HepG2 (cell line): ENCODE data around the gene CLPTM1. TPM values are rescaled to one million over a fixed set of nuclear protein-coding genes. Genes with fewer than 3 reads are reported as not detected.

Experiments
- ATAC-seq: fragments of 200-7000 bp; cut with Tn5 transposase; 3 replicates; pipeline ENCODE4 v1.9.1; 2020; ENCODE audit warnings: mild to moderate bottlenecking, moderate library complexity
- BruUV-seq: library from RNA; stranded (reverse); fragments of 400-500 nt; replicated peaks from 2 replicates; lab custom pipeline; 2021; lab: Mats Ljungman, UMichigan
- CTCF ChIA-PET: fragments of 300-600 bp; formaldehyde crosslinking; extraction: SDS; loops from one replicate; lab custom pipeline; 2021; ENCODE audit warnings: low total read pairs, inconsistent platforms, low intra/inter-chr PET ratio; lab: Yijun Ruan, JAX
- POLR2A ChIA-PET: fragments of 350-600 bp; sonication (Branson Sonifier 250); formaldehyde crosslinking; loops from one replicate; lab custom pipeline; 2020; ENCODE audit warnings: antibody characterized with exemption, inconsistent platforms; lab: Yijun Ruan, JAX
- DNase-seq: peaks from one replicate; pipeline ENCODE4 v3.0.0-alpha.2; 2015; ENCODE audit warnings: low spot score
- FAIRE-seq: peaks from 3 replicates; lab custom pipeline; 2011; peaks lifted over from hg19 to GRCh38; lab: Jason Lieb, UNC
- H2AFZ ChIP-seq: one replicate; pipeline ENCODE4 v1.6.1; 2011; ENCODE audit warnings: low read length, inconsistent platforms
- H3K27ac ChIP-seq: fragments of 300-600 bp; 3 replicates; pipeline ENCODE4 v1.8.0; 2011; ENCODE audit warnings: mixed run types, mild to moderate bottlenecking, mixed read lengths, low read length, inconsistent platforms; ENCODE audit not compliant: insufficient read depth; ENCODE audit errors: extremely low read length
- H3K27me3 ChIP-seq, 2 experiments: fragments of 200-600 bp in 1 of 2; 2 replicates in 1 of 2; 3 replicates in 1 of 2; pipeline versions ENCODE4 v1.6.0 to v1.8.0; 2011; ENCODE audit warnings: low read length in 2 of 2, mild to moderate bottlenecking in 2 of 2, moderate library complexity in 2 of 2, inconsistent platforms in 1 of 2; ENCODE audit not compliant: insufficient read depth in 2 of 2, control insufficient read depth in 1 of 2
- H3K36me3 ChIP-seq, 2 experiments: fragments of 200-600 bp in 1 of 2; replicated peaks in 1 of 2; 2 replicates in 1 of 2; 3 replicates in 1 of 2; pipeline versions ENCODE4 v1.5.1 to v1.8.0; 2011; ENCODE audit warnings: low read length in 2 of 2, inconsistent platforms in 1 of 2; ENCODE audit not compliant: insufficient read depth in 2 of 2, control insufficient read depth in 1 of 2
- H3K4me1 ChIP-seq: 2 replicates; pipeline ENCODE4 v1.5.1; 2012; ENCODE audit warnings: low read length, inconsistent platforms; ENCODE audit not compliant: insufficient read depth
- H3K4me2 ChIP-seq: 2 replicates; pipeline ENCODE4 v1.6.0; 2011; ENCODE audit warnings: low read depth, low read length, inconsistent platforms
- H3K4me3 ChIP-seq, 3 experiments: fragments of 200-600 bp in 1 of 3; sonication (generic), shearing (Covaris generic) in 1 of 3; replicated peaks in 1 of 3; 2 replicates each; pipeline ENCODE4 v1.5.1; 2011 to 2016; ENCODE audit warnings: low read length in 3 of 3, inconsistent platforms in 2 of 3, low read depth in 2 of 3, mild to moderate bottlenecking in 2 of 3, control low read depth in 1 of 3, mixed read lengths in 1 of 3; ENCODE audit not compliant: insufficient read depth in 1 of 3
- H3K79me2 ChIP-seq: one replicate; pipeline ENCODE4 v1.6.1; 2011; ENCODE audit warnings: low read length, inconsistent platforms; ENCODE audit not compliant: insufficient read depth
- H3K9ac ChIP-seq: 2 replicates; pipeline ENCODE4 v1.6.0; 2011; ENCODE audit warnings: mild to moderate bottlenecking, low read depth, low read length, inconsistent platforms; ENCODE audit not compliant: insufficient read depth
- H3K9me3 ChIP-seq: 2 replicates; pipeline ENCODE4 v1.5.1; 2012; ENCODE audit warnings: mild to moderate bottlenecking, low read length
- H4K20me1 ChIP-seq: 2 replicates; pipeline ENCODE4 v1.6.0; 2011; ENCODE audit warnings: inconsistent platforms, mild to moderate bottlenecking, low read length, moderate library complexity; ENCODE audit not compliant: insufficient read depth
- ESRRA ChIP-seq: sonication (generic); formaldehyde crosslinking; IDR thresholded peaks from 2 replicates; pipeline ENCODE4 v1.5.1; 2020; ENCODE audit warnings: mild to moderate bottlenecking, low read depth, missing genetic modification reagents
- HNF4G ChIP-seq, 2 experiments: sonication (generic) in 1 of 2; formaldehyde crosslinking in 1 of 2; IDR thresholded peaks; 2 replicates each; pipeline versions ENCODE4 v1.4.0 to v1.6.1; 2011 to 2020; ENCODE audit warnings: borderline replicate concordance in 2 of 2, low read depth in 2 of 2, mild to moderate bottlenecking in 2 of 2, low read length in 1 of 2, missing genetic modification reagents in 1 of 2, moderate library complexity in 1 of 2
- MAZ ChIP-seq, 2 experiments: sonication (generic) in 1 of 2; formaldehyde crosslinking in 1 of 2; IDR thresholded peaks; 2 replicates each; pipeline versions ENCODE4 v1.5.0 to v1.6.1; 2012 to 2020; ENCODE audit warnings: low read depth in 2 of 2, mild to moderate bottlenecking in 2 of 2, borderline replicate concordance in 1 of 2, improper control_type of control experiment in 1 of 2, low read length in 1 of 2, missing genetic modification reagents in 1 of 2, moderate library complexity in 1 of 2
- SIX4 ChIP-seq: sonication (generic); formaldehyde crosslinking; IDR thresholded peaks from 2 replicates; pipeline ENCODE4 v1.4.0; 2020; ENCODE audit warnings: missing genetic modification reagents
- ZBTB8A ChIP-seq: sonication (generic); formaldehyde crosslinking; IDR thresholded peaks from 2 replicates; pipeline ENCODE4 v1.4.0; 2020; ENCODE audit warnings: mild to moderate bottlenecking, low read depth, missing genetic modification reagents, borderline replicate concordance
- ZNF101 ChIP-seq: sonication (generic); formaldehyde crosslinking; IDR thresholded peaks from 2 replicates; pipeline ENCODE4 v1.4.0; 2020; ENCODE audit warnings: mild to moderate bottlenecking, low read depth, missing genetic modification reagents, borderline replicate concordance
- ZNF7 ChIP-seq: IDR thresholded peaks from 2 replicates; pipeline ENCODE4 v1.6.1; 2016; ENCODE audit warnings: missing biosample characterization, missing genetic modification reagents
- ZNF737 ChIP-seq: sonication (generic); formaldehyde crosslinking; IDR thresholded peaks from 2 replicates; pipeline ENCODE4 v1.5.0; 2020; ENCODE audit warnings: missing genetic modification reagents, mild to moderate bottlenecking, borderline replicate concordance
- WGBS: methylation state at CpG from one replicate; pipeline ENCODE4 v1.1.6; 2017; ENCODE audit warnings: low lambda C conversion rate; 5-methylcytosine and 5-hydroxymethylcytosine counted together
- in situ Hi-C: cut with HindIII; loops from 2 replicates; pipeline ENCODE4 v1.10.0; 2017; ENCODE audit warnings: low pct_unique_long_range_greater_than_20kb; ENCODE audit not compliant: extremely low pct_ligation_motif_present
- intact Hi-C: fragments of 100-400 bp; cut with micrococcal nuclease; formaldehyde crosslinking; loops from one replicate; pipeline ENCODE4 v1.10.0; 2022; ENCODE audit not compliant: unreplicated experiment
- polyA plus RNA-seq, 8 experiments: library from polyadenylated mRNA; depleted of rRNA in 3 of 8; stranded (reverse) in 7 of 8; unstranded in 1 of 8; fragments of >200 nt; fragmentation: Illumina TruSeq in 4 of 8; extraction: Trizol in 4 of 8; gene quantifications; 2 replicates each; pipeline versions ENCODE4 v1.2.1 to v1.2.3, GENCODE V29; 2011 to 2016; ENCODE audit warnings: low read depth in 4 of 8, missing spikeins in 1 of 8, mixed read lengths in 1 of 8; ENCODE audit not compliant: insufficient read depth in 1 of 8
- total RNA-seq, 5 experiments: library from RNA; depleted of rRNA; stranded (reverse); fragments of >200 nt; fragmentation: Illumina TruSeq; extraction: Trizol; gene quantifications; 2 replicates each; pipeline ENCODE4 v1.2.3, GENCODE V29; 2016; ENCODE audit warnings: low read depth in 1 of 5
- TF ChIP-seq, protein P1 (sequence below): sonication (generic); formaldehyde crosslinking; IDR thresholded peaks from 2 replicates; pipeline ENCODE4 v1.8.0; 2022; ENCODE audit warnings: missing genetic modification reagents, low read depth, mild to moderate bottlenecking, borderline replicate concordance

The CLPTM1 gene
- total and polyA plus RNA-seq, 2 of the 13 experiments (the other 11 are each of a cell fraction or from before 2014, with no cell fraction given), result 34.9 to 42.8 TPM

DNA sequence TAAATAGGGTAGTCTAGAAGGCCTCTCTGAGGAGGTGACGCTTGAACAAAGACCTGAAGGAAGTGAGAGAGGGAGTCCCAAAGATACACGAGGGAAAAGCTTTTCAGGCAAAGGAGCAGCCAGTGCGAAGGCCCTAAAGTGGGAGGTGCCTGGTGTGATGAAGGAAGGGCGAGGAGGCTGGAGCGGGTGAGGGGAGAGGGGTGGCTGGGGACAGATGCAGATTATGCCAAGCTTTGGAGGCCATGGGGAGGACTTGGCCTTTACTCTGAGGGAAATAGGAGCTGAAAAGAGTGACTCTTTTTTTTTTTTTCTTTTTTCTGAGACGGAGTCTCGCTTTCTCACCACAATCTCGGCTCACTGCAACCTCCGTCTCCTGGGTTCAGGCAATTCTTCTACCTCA is 2.9 kb downstream of the CLPTM1 start (continued):
- no peak for TF ChIP-seq ZNF101 (CRISPR knock-in tag)

DNA sequence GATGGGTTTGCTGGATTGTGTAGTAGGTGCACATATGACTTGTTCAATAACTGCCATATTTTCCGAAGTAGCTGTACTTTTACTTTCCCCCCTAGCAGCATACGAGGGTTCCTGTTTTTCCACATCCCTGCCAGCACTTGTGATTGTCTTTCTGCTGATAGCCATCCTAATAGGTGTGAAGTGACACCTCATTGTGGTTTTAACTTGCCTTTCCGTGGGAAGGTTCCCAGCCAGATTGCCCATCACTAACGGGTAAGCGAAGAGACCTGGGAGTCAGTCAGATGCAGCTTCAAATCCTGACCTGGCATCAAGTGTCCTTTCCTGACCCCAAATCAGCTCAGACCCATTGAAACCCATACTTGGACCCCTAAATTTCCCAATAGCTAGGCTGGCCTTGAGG is 4.5 kb downstream of the CLPTM1 start:
- Histone ChIP-seq H3K27me3 (no peaks in the 10 kb centered on the region; a peak in 1 of 5 replicates), H3K36me3 (peaks cover 11 to 36% of the 10 kb centered on the region in 2 experiments), H4K20me1 (peaks cover 19% of the 10 kb centered on the region), H3K9ac (no peak overlapping the region), H3K4me3 (no peak overlapping the region), H3K27ac (no peak overlapping the region), H2AFZ (no peak overlapping the region), H3K4me1 (peaks cover 31% of the 10 kb centered on the region), H3K4me2 (no peak overlapping the region), H3K79me2 (peaks cover 65% of the 10 kb centered on the region), H3K9me3 (no peaks in the 10 kb centered on the region)
- in situ Hi-C loops (no loop called here), intact Hi-C loops (loop anchor here (10.0 kb wide), 1 partner anchor 115 kb away; the partner anchor contains the start of gene NECTIN2)
- ATAC-seq (no peak), DNase-seq (no peak), FAIRE-seq (no peak)
- CTCF ChIA-PET, result no interaction called here
- no peak for TF ChIP-seq ZNF737 (CRISPR knock-in tag)
- TF ChIP-seq SIX4 (CRISPR knock-in tag), result no peak
- TF ChIP-seq ZBTB8A (CRISPR knock-in tag), result no peak
- TF ChIP-seq, protein P1, sequence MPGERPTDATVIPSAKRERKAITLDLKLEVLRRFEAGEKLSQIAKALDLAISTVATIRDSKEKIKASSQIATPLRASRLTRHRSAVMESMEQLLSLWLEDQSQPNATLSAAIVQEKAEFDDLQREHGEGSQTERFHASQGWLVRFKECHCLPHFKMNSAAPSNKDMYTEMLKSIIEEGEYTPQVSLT, result no peak
- TF ChIP-seq ESRRA (CRISPR knock-in tag), result no peak
- TF ChIP-seq ZNF7 (CRISPR knock-in tag), result peak; percentile 35; the same call in 1 of the 2 replicates
- no peak for TF ChIP-seq HNF4G (IDR thresholded peaks at IDR 0.05; ENCODE audit: borderline replicate concordance, low read depth, low read length)
- no peak for TF ChIP-seq HNF4G (CRISPR knock-in tag; IDR thresholded peaks at IDR 0.05; ENCODE audit: borderline replicate concordance, low read depth)
- TF ChIP-seq MAZ (IDR thresholded peaks at IDR 0.05; ENCODE audit: borderline replicate concordance, low read depth, low read length), result no peak
- no peak for TF ChIP-seq MAZ (CRISPR knock-in tag; IDR thresholded peaks at IDR 0.05; ENCODE audit: low read depth)
- POLR2A ChIA-PET, result no interaction called here
- 100% methylated on average over 5 of the region's 5 CpGs for WGBS
- no TSS peak for BruUV-seq
